Measurements from ENCODE around the gene PIP5K1B.
"Not testable (repeated sequence)": the region's sequence is repeated elsewhere in the genome, so short reads cannot be mapped to it uniquely, and the experiment has no call there.

PIP5K1B gene, protein sequence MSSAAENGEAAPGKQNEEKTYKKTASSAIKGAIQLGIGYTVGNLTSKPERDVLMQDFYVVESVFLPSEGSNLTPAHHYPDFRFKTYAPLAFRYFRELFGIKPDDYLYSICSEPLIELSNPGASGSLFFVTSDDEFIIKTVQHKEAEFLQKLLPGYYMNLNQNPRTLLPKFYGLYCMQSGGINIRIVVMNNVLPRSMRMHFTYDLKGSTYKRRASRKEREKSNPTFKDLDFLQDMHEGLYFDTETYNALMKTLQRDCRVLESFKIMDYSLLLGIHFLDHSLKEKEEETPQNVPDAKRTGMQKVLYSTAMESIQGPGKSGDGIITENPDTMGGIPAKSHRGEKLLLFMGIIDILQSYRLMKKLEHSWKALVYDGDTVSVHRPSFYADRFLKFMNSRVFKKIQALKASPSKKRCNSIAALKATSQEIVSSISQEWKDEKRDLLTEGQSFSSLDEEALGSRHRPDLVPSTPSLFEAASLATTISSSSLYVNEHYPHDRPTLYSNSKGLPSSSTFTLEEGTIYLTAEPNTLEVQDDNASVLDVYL

GRCh38 chr9:68704814-68705530 is at the start of gene PIP5K1B:
PIP5K1B (plus strand) TSS chr9:68705240; CDS start chr9:68822615, 117,375 bp downstream.
- peak; percentile 73 for DNase-seq

DNA sequence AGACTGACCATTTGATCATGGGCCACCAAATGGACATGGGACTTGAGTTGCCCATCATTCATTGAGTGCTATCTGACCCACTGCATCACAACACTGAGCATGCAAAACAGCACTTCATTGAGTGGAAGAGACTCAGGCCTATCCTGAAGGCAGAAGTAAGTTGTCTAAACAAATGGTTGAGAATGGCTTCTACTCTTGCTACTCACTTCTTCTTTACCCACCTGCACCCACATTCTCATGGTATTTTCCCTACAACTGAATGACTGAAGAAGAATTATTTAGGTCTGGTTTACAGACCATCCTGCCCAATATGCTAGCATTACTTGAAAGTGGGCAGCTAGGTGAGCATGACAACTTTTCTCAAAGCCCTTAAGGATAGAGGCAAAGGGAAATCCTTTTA is 41.0 kb upstream of the PIP5K1B start:
- DNase-seq, result no peak

GRCh38 chr9:68668127-68668526 is 36.9 kb upstream of the PIP5K1B start:
- DNase-seq, result no peak

GRCh38 chr9:68669218-68669617 is 35.8 kb upstream of the PIP5K1B start:
- no peak for DNase-seq

DNA sequence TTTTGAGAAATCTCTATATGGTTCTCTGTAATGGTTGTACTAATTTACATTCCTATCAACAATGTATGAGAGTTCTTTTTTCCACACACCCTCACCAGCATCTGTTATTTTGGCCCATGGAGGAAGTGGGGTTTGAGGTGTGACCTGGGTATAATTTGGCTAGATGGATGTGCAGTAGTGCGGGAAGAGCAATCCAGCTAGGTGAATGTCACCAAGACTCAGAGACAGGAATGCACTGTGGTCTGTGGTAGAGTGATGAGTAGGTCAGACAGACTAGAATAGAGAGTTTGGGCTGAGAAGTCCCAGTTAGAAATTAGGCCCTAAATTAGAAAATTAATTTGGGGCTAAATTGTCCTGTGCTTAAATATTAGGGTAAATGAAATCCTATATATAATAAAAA is 32.8 kb upstream of the PIP5K1B start:
- no peak for DNase-seq

DNA sequence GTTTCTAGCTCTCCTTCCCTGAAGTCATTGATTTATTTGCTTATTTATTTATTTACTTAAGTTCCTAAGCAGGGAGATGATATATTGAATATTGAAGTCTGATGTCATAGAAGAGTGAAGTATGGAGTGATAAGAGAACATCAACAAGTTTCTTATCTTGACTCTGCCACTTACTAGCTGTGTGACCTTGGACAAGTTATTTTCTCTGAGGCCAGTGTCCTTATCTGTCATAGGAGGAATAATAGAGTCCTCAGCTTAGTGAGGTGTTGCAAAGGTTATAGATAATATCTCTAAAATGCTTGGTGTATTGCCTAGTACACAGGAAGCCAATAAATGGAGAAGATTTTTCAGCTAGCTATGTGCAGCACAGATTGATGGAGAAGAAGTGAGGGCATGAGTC is 32.4 kb upstream of the PIP5K1B start:
- DNase-seq, result no peak

GRCh38 chr9:68678430-68678829 is 26.6 kb upstream of the PIP5K1B start:
- no peak for DNase-seq

DNA sequence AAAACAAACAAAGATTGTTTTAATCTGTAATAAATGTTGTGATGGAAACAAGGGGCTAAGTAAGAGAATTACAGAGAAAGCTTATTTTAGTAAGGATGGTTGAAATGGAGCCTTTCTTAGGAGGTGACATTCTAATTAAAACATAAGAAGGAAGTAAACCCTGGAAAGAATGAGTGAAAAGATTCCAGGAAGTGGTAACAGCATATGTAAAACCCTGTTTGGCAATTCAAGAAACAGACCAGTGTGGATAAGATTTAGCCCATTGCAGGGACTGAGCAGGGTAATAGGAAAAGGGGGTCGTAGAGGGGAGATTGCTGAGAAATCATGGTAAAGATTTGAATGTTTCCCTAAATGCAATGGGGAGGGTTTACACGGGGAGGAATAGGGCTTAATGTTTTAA is 21.6 kb upstream of the PIP5K1B start:
- no peak for DNase-seq

DNA sequence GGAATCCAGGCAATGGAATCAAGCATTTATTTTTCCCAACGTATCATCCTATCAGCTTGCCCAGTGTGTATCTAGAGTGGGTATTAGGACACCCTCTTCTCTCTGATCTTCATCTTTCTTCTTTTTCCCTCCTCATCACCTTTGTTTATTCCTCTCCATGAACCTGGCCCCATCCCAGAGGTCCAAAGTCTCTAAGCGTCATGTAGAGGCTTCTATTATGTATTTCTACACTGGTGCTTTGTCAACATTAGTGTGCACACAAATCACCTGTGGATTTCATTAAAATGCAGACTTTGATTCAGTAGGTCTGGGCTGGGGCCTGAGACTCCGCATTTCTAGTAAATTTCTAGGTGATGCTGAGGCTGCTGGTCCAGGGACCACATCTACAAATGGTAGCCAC is 19.8 kb upstream of the PIP5K1B start:
- no peak for DNase-seq

- DNase-seq, result no peak
These were observed 19.3 kb upstream of the PIP5K1B start for GRCh38 chr9:68685770-68686169.

- DNase-seq, result no peak
These were observed 15.0 kb upstream of the PIP5K1B start for GRCh38 chr9:68690088-68690487.

DNA sequence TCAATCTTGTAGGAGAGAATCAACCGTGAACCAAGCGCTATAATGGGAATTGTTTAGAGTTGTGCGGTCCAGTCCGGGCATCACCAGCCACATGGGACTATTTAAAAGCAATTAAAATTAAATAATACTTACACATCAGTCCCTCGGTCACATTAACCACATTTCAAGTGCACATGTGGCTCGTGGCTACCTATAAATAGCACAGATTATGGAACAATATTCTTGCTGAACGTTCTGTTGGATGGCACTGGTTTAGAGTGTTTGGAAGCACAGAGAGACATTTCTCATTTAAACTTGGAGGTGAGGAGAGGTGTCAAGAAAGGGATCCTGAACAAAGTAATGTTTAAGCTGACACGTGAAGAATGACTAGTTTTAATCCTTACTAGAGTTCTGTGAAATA is 12.5 kb upstream of the PIP5K1B start:
- no peak for DNase-seq

- no peak for DNase-seq
These were observed 10.9 kb upstream of the PIP5K1B start for GRCh38 chr9:68694125-68694524.

DNA sequence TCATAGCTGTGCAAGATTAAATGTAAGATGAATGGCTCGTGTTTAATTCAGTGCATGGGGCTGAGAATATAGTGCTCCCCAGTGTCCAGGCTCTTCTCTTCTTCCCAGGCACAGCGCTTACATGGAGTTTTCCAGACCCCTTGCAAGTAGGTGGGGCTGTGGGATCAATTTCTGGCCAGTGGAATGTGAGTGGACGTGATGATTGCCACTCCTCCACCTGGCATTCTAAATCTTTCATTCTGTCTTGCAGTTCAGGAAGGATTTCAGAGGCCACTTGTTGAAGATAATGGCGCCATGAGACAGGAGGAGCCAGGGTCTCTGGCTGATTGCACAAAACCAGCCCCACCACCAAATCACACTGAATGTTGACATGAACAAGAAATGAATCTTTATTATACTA is 7.2 kb upstream of the PIP5K1B start:
- no peak for DNase-seq

GRCh38 chr9:68698943-68699509 is 6.0 kb upstream of the PIP5K1B start:
- DNase-seq, result no peak

- not testable (repeated sequence) for DNase-seq
These were observed 5.4 kb upstream of the PIP5K1B start for GRCh38 chr9:68699625-68700024.

DNA sequence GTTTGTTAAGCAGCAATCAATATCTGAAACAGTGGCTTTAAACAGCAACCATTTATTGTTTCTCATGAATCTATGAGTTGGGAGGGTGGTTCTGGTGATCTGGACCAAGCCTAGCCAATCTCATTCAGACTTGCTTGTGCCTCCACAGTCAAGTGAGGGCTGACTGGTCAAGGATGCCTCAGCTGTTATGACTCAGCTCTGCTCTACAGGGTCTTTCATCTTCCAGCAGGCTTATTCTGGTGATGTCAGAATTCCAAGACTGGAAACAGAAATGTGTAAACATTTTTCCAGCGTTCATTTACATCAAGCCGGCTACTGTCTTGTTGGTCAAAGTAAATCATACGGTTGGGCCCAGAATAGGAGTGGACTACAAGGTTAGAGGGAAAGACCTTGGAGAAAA is 2.5 kb upstream of the PIP5K1B start:
- DNase-seq, result no peak

DNA sequence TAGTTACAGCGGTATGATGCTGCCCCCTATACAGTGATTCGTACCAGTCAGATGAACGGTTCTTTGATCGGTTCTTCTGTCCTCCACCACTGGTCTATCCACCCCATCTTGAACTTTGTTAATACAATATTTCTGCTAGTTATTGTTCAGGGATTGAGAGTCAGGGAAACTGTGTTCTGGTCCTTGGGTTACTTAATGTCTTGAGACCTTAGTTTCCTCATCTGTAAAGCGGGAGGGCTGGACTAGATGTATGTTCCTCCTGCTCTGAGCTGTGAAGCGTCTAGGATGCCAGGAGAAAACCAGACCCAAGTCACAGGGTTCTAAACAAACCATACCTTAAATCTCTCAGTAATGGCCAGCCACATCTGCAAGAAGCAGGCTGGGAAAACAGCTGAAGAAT is 1.4 kb upstream of the PIP5K1B start:
- DNase-seq, result no peak

- DNase-seq, result no peak
These were observed 584 bp upstream of the PIP5K1B start for GRCh38 chr9:68704498-68704813.

- no peak for DNase-seq
These were observed 707 bp downstream of the PIP5K1B start for GRCh38 chr9:68705531-68706362.

DNA sequence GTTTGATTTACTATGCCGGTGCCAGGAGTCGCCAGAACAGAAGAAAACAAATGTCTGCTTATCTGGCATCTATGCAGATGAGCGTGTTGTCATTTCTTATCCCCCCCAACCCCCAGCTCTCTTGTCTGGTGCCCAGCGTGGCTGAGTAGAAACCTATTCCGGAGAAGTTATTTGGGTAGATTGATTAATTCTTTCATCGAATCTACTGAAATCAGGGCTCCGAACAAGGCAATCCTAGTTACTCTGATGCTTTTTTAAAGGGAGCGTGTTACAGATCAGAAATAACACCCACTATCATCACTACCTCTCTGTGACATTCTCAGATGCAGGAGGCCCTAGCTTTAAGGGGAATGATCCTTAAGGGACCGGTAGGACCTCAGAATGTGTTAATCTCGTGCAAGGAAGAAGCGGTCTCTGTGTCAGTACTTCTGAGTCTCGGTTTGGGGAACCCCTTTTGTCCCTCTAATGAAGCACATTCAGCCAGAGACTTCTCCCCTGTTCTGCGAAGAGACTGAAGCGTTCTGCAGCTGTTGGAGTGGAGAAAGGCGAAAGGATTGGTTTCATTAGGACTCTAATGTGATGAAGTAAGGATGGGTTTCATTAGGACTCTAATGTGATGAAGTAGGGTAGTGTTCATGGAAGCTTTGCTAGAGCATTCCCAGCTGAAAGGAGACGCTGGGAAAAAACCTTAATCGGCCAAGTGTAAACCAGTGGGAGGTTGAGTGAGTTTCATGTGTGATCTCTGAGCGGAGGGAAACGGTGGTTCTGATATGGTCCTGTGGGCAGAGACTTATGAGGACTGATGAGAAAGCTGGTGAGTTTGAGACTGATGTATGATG is 1.5 kb downstream of the PIP5K1B start:
- DNase-seq, result no peak

All from NCI-H510A (cell line).